ENCODE results near the gene CHST8.

The CHST8 gene

DNA sequence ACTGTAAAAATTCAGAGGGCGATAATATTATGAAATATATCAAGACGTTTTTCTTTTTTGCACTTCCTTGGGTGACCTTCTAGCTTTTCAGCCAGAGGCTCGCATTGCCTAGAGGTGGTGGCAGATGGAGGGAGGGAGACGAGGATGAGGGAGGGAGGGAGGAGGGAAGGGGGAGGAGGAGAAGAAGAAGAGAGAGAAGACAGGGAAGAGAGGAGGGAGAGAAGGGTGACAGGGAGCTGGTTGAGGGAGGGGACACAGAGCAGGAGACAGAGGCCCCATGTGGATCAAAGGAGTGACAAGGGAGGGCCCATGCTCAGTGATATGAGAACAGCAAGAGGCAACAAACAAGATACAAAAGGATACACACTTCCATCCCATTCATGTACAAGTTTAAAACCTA is 166.9 kb downstream of the CHST8 start:
- Histone ChIP-seq H3K9me2 (replicated peaks; ENCODE audit: control insufficient read depth, low read length) (no peaks in the 10 kb centered on the region), H3F3A (ENCODE audit: control insufficient read depth, insufficient read depth) (no peaks in the 10 kb centered on the region), H3K4me3 (ENCODE audit: low read length) (no peak overlapping the region), H3K27ac (ENCODE audit: low read depth, low read length) (no peak overlapping the region), H3K4me2 (ENCODE audit: low read length) (no peak overlapping the region), H3K9me3 (ENCODE audit: control insufficient read depth, insufficient read depth, low read length) (no peaks in the 10 kb centered on the region), H4K20me1 (ENCODE audit: control insufficient read depth, insufficient read depth, low read depth, low read length) (no peaks in the 10 kb centered on the region), H3K27me3 (ENCODE audit: control insufficient read depth, low read length) (peaks cover 2% of the 10 kb centered on the region; the same call in 1 of the 2 replicates), H3K79me2 (ENCODE audit: control insufficient read depth, low read length) (no peaks in the 10 kb centered on the region), H3K4me1 (ENCODE audit: control insufficient read depth, low read length) (no peaks in the 10 kb centered on the region), H3K36me3 (ENCODE audit: control insufficient read depth, low read length) (no peaks in the 10 kb centered on the region)
- no peak for TF ChIP-seq EZH2phosphoT487 (IDR thresholded peaks at IDR 0.05; ENCODE audit: borderline replicate concordance, low read length)
- no peak for TF ChIP-seq CTCF (IDR thresholded peaks at IDR 0.05; ENCODE audit: low read depth, low read length, poor library complexity, severe bottlenecking)

DNA sequence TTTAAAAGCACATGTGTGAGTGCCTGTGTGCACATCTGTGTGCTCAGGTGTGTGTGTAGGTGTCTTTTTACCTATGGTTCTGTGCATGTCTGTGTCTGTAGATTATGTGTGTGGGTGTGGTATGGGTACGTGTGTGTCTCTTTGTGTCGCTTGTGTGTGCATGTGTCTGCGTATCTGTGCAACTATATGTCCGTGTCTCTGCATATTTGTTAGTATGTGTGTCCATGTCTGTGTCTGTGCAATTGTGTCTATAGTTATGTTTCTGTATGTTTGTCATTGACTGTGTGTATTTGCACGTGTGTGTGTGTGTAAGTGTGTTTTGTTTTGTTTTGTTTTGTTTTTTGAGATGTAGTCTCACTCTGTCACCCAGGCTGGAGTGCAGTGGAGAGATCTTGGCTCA is 167.6 kb downstream of the CHST8 start:
- Histone ChIP-seq H3F3A (ENCODE audit: control insufficient read depth, insufficient read depth) (no peaks in the 10 kb centered on the region), H3K27me3 (ENCODE audit: control insufficient read depth, low read length) (peaks cover 3% of the 10 kb centered on the region; the same call in 1 of the 2 replicates), H3K36me3 (ENCODE audit: control insufficient read depth, low read length) (no peaks in the 10 kb centered on the region), H3K9me2 (replicated peaks; ENCODE audit: control insufficient read depth, low read length) (no peaks in the 10 kb centered on the region), H3K27ac (ENCODE audit: low read depth, low read length) (no peak overlapping the region), H4K20me1 (ENCODE audit: control insufficient read depth, insufficient read depth, low read depth, low read length) (no peaks in the 10 kb centered on the region), H3K4me1 (ENCODE audit: control insufficient read depth, low read length) (no peaks in the 10 kb centered on the region), H3K4me2 (ENCODE audit: low read length) (no peak overlapping the region), H3K9me3 (ENCODE audit: control insufficient read depth, insufficient read depth, low read length) (no peaks in the 10 kb centered on the region), H3K4me3 (ENCODE audit: low read length) (no peak overlapping the region), H3K79me2 (ENCODE audit: control insufficient read depth, low read length) (no peaks in the 10 kb centered on the region)
- TF ChIP-seq CTCF (IDR thresholded peaks at IDR 0.05; ENCODE audit: low read depth, low read length, poor library complexity, severe bottlenecking) (no peak), EZH2phosphoT487 (IDR thresholded peaks at IDR 0.05; ENCODE audit: borderline replicate concordance, low read length) (no peak)

- Histone ChIP-seq H3K36me3 (ENCODE audit: control insufficient read depth, low read length) (no peaks in the 10 kb centered on the region), H3K4me3 (ENCODE audit: low read length) (no peak overlapping the region), H3K4me1 (ENCODE audit: control insufficient read depth, low read length) (no peaks in the 10 kb centered on the region), H3F3A (ENCODE audit: control insufficient read depth, insufficient read depth) (no peaks in the 10 kb centered on the region), H3K4me2 (ENCODE audit: low read length) (peak overlapping the region; percentile 44; the same call in 1 of the 2 replicates), H3K9me3 (ENCODE audit: control insufficient read depth, insufficient read depth, low read length) (no peaks in the 10 kb centered on the region), H3K27me3 (ENCODE audit: control insufficient read depth, low read length) (peaks cover 11% of the 10 kb centered on the region; the same call in 1 of the 2 replicates), H4K20me1 (ENCODE audit: control insufficient read depth, insufficient read depth, low read depth, low read length) (no peaks in the 10 kb centered on the region), H3K27ac (ENCODE audit: low read depth, low read length) (no peak overlapping the region), H3K9me2 (replicated peaks; ENCODE audit: control insufficient read depth, low read length) (no peaks in the 10 kb centered on the region), H3K79me2 (ENCODE audit: control insufficient read depth, low read length) (no peaks in the 10 kb centered on the region)
- no peak for TF ChIP-seq CTCF (IDR thresholded peaks at IDR 0.05; ENCODE audit: low read depth, low read length, poor library complexity, severe bottlenecking)
- TF ChIP-seq EZH2phosphoT487 (IDR thresholded peaks at IDR 0.05; ENCODE audit: borderline replicate concordance, low read length), result no peak
Observed at GRCh38 chr19:33794683-33795369, 173.1 kb downstream of the CHST8 start.

All from DOHH2 (cell line).